ENCODE results near the gene TDRD10. TPM values are rescaled to one million over a fixed set of nuclear protein-coding genes. Genes with fewer than 3 reads are reported as not detected.

TDRD10 gene
- total RNA-seq, 1 experiment from 2014 or later = not detected

- Histone ChIP-seq H3K9me3 (ENCODE audit: low read length) (no peaks in the 10 kb centered on the region), H3K4me2 (ENCODE audit: low read length) (no peak overlapping the region), H2AFZ (ENCODE audit: low read length) (peak overlapping the region; percentile 29; the same call in 1 of the 2 replicates), H3K9ac (ENCODE audit: low read length) (peak overlapping the region; percentile 3; the same call in 1 of the 2 replicates), H3K27me3 (ENCODE audit: low read length) (no peaks in the 10 kb centered on the region), H3F3A (ENCODE audit: low read length, unreplicated experiment) (no peaks in the 10 kb centered on the region), H3K9me2 (replicated peaks; ENCODE audit: low read length) (no peaks in the 10 kb centered on the region), H3K27ac (ENCODE audit: low read length) (peak overlapping the region; percentile 56), H3K4me3 (ENCODE audit: low read length) (no peak overlapping the region), H3K79me2 (ENCODE audit: low read length) (no peaks in the 10 kb centered on the region), H3K36me3 (ENCODE audit: low read depth, low read length) (no peaks in the 10 kb centered on the region), H3K4me1 (ENCODE audit: insufficient read depth, low read length) (peaks cover 9% of the 10 kb centered on the region), H4K20me1 (ENCODE audit: low read length) (no peaks in the 10 kb centered on the region)
- CTCF ChIA-PET = no interaction called here
- POLR2A ChIA-PET (ENCODE audit: unreplicated experiment) = no interaction called here
- intact Hi-C loops (cut with micrococcal nuclease) = no loop called here
- DNase-seq = peak; percentile 31
- TF ChIP-seq CTCF (conservative IDR thresholded peaks at IDR 0.05; ENCODE audit: low read depth, low read length) = no peak
- ATAC-seq = no peak
- no TSS peak for BruUV-seq (replicated peaks)
Measured at GRCh38 chr1:154463512-154463990, 38.5 kb upstream of the TDRD10 start.

GRCh38 chr1:154465621-154466195, 36.3 kb upstream of the TDRD10 start:
- no peak overlapping the region for H3K4me2 ChIP-seq (ENCODE audit: low read length)
- no peak overlapping the region for H2AFZ ChIP-seq (ENCODE audit: low read length)
- CTCF ChIA-PET = interaction anchor here (0.6 kb wide), 1 partner anchor 15 kb away, joined by 3 read pairs; no protein-coding TSS in a partner anchor
- H3F3A ChIP-seq (ENCODE audit: low read length, unreplicated experiment) = no peaks in the 10 kb centered on the region
- DNase-seq (no peak), ATAC-seq (no peak)
- H3K9me2 ChIP-seq (replicated peaks; ENCODE audit: low read length) = no peaks in the 10 kb centered on the region
- TF ChIP-seq EZH2phosphoT487 (IDR thresholded peaks at IDR 0.05; ENCODE audit: borderline replicate concordance, low read length) (no peak), CTCF (conservative IDR thresholded peaks at IDR 0.05; ENCODE audit: low read depth, low read length) (no peak), EZH2 (IDR thresholded peaks at IDR 0.05; ENCODE audit: low read length, unreplicated experiment) (no peak)
- H3K4me3 ChIP-seq (ENCODE audit: low read length) = no peak overlapping the region
- no peaks in the 10 kb centered on the region for H4K20me1 ChIP-seq (ENCODE audit: low read length)
- H3K79me2 ChIP-seq (ENCODE audit: low read length) = no peaks in the 10 kb centered on the region
- H3K4me1 ChIP-seq (ENCODE audit: insufficient read depth, low read length) = peaks cover 9% of the 10 kb centered on the region
- no TSS peak for BruUV-seq (replicated peaks)
- no peak overlapping the region for H3K9ac ChIP-seq (ENCODE audit: low read length)
- H3K9me3 ChIP-seq (ENCODE audit: low read length) = no peaks in the 10 kb centered on the region
- H3K27ac ChIP-seq (ENCODE audit: low read length) = no peak overlapping the region
- no peaks in the 10 kb centered on the region for H3K27me3 ChIP-seq (ENCODE audit: low read length)
- POLR2A ChIA-PET (ENCODE audit: unreplicated experiment) = no interaction called here
- no peaks in the 10 kb centered on the region for H3K36me3 ChIP-seq (ENCODE audit: low read depth, low read length)
- intact Hi-C loops (cut with micrococcal nuclease) = no loop called here

- intact Hi-C loops (cut with micrococcal nuclease) = no loop called here
- no peak for ATAC-seq
- Histone ChIP-seq H3K4me2 (ENCODE audit: low read length) (no peak overlapping the region), H2AFZ (ENCODE audit: low read length) (no peak overlapping the region), H3K79me2 (ENCODE audit: low read length) (no peaks in the 10 kb centered on the region), H3K27me3 (ENCODE audit: low read length) (no peaks in the 10 kb centered on the region), H3K4me3 (ENCODE audit: low read length) (no peak overlapping the region), H3K9me2 (replicated peaks; ENCODE audit: low read length) (no peaks in the 10 kb centered on the region), H3K9ac (ENCODE audit: low read length) (no peak overlapping the region), H4K20me1 (ENCODE audit: low read length) (no peaks in the 10 kb centered on the region), H3K27ac (ENCODE audit: low read length) (no peak overlapping the region), H3F3A (ENCODE audit: low read length, unreplicated experiment) (no peaks in the 10 kb centered on the region), H3K36me3 (ENCODE audit: low read depth, low read length) (no peaks in the 10 kb centered on the region), H3K9me3 (ENCODE audit: low read length) (no peaks in the 10 kb centered on the region), H3K4me1 (ENCODE audit: insufficient read depth, low read length) (peaks cover 9% of the 10 kb centered on the region)
- TF ChIP-seq EZH2 (IDR thresholded peaks at IDR 0.05; ENCODE audit: low read length, unreplicated experiment) (no peak), CTCF (conservative IDR thresholded peaks at IDR 0.05; ENCODE audit: low read depth, low read length) (no peak), EZH2phosphoT487 (IDR thresholded peaks at IDR 0.05; ENCODE audit: borderline replicate concordance, low read length) (no peak)
- POLR2A ChIA-PET (ENCODE audit: unreplicated experiment) = no interaction called here
- no peak for DNase-seq
- BruUV-seq (replicated peaks) = no TSS peak
- CTCF ChIA-PET = no interaction called here
Measured at GRCh38 chr1:154466206-154466605, 35.8 kb upstream of the TDRD10 start.
